Loucy (cell line): ENCODE measurements around the gene SLC45A3.

Source experiments
- H2AFZ ChIP-seq: fragments of 200-600 bp; sonication (generic); 2 replicates; pipeline ENCODE4 v1.6.0; 2016; ENCODE audit warnings: antibody characterized with exemption, mild to moderate bottlenecking, low read length, moderate library complexity
- H3F3A ChIP-seq: fragments of 200-600 bp; 2 replicates; pipeline ENCODE4 v1.6.0; 2016; ENCODE audit warnings: antibody characterized with exemption, low read depth, mild to moderate bottlenecking
- H3K27me3 ChIP-seq: fragments of 200-600 bp; sonication (generic); 2 replicates; pipeline ENCODE4 v1.6.1; 2014; ENCODE audit warnings: low read length, mild to moderate bottlenecking; ENCODE audit not compliant: insufficient read depth, poor library complexity, severe bottlenecking
- H3K36me3 ChIP-seq: fragments of 200-600 bp; sonication (generic); 2 replicates; pipeline ENCODE4 v1.6.1; 2016; ENCODE audit warnings: low read length; ENCODE audit not compliant: insufficient read depth
- H3K4me1 ChIP-seq: fragments of 200-600 bp; sonication (generic); 2 replicates; pipeline ENCODE4 v1.5.1; 2014; ENCODE audit warnings: low read length, mild to moderate bottlenecking; ENCODE audit not compliant: insufficient read depth, poor library complexity, severe bottlenecking
- H3K4me2 ChIP-seq: fragments of 200-600 bp; sonication (generic); 2 replicates; pipeline ENCODE4 v1.6.0; 2014; ENCODE audit warnings: antibody characterized with exemption, low read length, low read depth, mild to moderate bottlenecking; ENCODE audit not compliant: poor library complexity, severe bottlenecking
- H3K4me3 ChIP-seq: fragments of 200-600 bp; sonication (generic); 2 replicates; pipeline ENCODE4 v1.5.1; 2014; ENCODE audit warnings: low read length, mild to moderate bottlenecking, mixed read lengths; ENCODE audit not compliant: poor library complexity, severe bottlenecking
- H3K79me2 ChIP-seq: fragments of 200-600 bp; sonication (generic); 2 replicates; pipeline ENCODE4 v1.6.1; 2014; ENCODE audit warnings: low read length; ENCODE audit not compliant: insufficient read depth
- H3K9ac ChIP-seq: fragments of 200-600 bp; sonication (generic); 2 replicates; pipeline ENCODE4 v1.6.0; 2014; ENCODE audit warnings: mild to moderate bottlenecking, low read depth, low read length, moderate library complexity; ENCODE audit not compliant: poor library complexity, severe bottlenecking
- H3K9me2 ChIP-seq: fragments of 200-600 bp; sonication (generic); replicated peaks from 2 replicates; pipeline ENCODE4 v1.6.1; 2016; ENCODE audit warnings: low read depth, low read length, mixed read lengths
- H3K9me3 ChIP-seq: fragments of 200-600 bp; sonication (generic); 2 replicates; pipeline ENCODE4 v1.6.1; 2014; ENCODE audit warnings: mild to moderate bottlenecking, antibody characterized with exemption, low read length, low read depth; ENCODE audit not compliant: insufficient read depth
- H4K20me1 ChIP-seq: fragments of 200-600 bp; sonication (generic); 2 replicates; pipeline ENCODE4 v1.6.0; 2014; ENCODE audit warnings: antibody characterized with exemption, low read length, mild to moderate bottlenecking; ENCODE audit not compliant: insufficient read depth, poor library complexity, severe bottlenecking
- EZH2phosphoT487 ChIP-seq: fragments of 200-600 bp; IDR thresholded peaks from 2 replicates; pipeline ENCODE4 v1.6.1; 2018; ENCODE audit warnings: antibody characterized with exemption, mild to moderate bottlenecking, moderate library complexity, borderline replicate concordance
- TF ChIP-seq, protein P1 (sequence below): fragments of 200-600 bp; sonication (generic); conservative IDR thresholded peaks from 2 replicates; pipeline ENCODE4 v1.5.1; 2014; ENCODE audit warnings: mild to moderate bottlenecking, antibody characterized with exemption, low read length

The SLC45A3 gene

GRCh38 chr1:205631010-205631767, 49.1 kb downstream of the SLC45A3 start:
- peaks cover 45% of the 10 kb centered on the region for H4K20me1 ChIP-seq
- H3K9ac ChIP-seq = peak overlapping the region; percentile 85
- peak overlapping the region; percentile 89 for H3K4me3 ChIP-seq
- H3K4me2 ChIP-seq = peak overlapping the region; percentile 95
- H2AFZ ChIP-seq = peak overlapping the region; percentile 70
- H3K36me3 ChIP-seq = no peaks in the 10 kb centered on the region
- H3F3A ChIP-seq = peaks cover 3% of the 10 kb centered on the region; the same call in 1 of the 2 replicates
- no peaks in the 10 kb centered on the region for H3K9me2 ChIP-seq
- no peaks in the 10 kb centered on the region for H3K27me3 ChIP-seq
- H3K9me3 ChIP-seq = no peaks in the 10 kb centered on the region
- H3K79me2 ChIP-seq = peaks cover 54% of the 10 kb centered on the region
- H3K4me1 ChIP-seq = peaks cover 44% of the 10 kb centered on the region
- TF ChIP-seq, protein P1, sequence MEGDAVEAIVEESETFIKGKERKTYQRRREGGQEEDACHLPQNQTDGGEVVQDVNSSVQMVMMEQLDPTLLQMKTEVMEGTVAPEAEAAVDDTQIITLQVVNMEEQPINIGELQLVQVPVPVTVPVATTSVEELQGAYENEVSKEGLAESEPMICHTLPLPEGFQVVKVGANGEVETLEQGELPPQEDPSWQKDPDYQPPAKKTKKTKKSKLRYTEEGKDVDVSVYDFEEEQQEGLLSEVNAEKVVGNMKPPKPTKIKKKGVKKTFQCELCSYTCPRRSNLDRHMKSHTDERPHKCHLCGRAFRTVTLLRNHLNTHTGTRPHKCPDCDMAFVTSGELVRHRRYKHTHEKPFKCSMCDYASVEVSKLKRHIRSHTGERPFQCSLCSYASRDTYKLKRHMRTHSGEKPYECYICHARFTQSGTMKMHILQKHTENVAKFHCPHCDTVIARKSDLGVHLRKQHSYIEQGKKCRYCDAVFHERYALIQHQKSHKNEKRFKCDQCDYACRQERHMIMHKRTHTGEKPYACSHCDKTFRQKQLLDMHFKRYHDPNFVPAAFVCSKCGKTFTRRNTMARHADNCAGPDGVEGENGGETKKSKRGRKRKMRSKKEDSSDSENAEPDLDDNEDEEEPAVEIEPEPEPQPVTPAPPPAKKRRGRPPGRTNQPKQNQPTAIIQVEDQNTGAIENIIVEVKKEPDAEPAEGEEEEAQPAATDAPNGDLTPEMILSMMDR = no peak
- TF ChIP-seq EZH2phosphoT487 = no peak

GRCh38 chr1:205630651-205631009, 49.7 kb downstream of the SLC45A3 start:
- Histone ChIP-seq H2AFZ (0 out of 2 replicates have a peak overlapping the region, but pooled peaks have one; percentile 70), H3K79me2 (peaks cover 60% of the 10 kb centered on the region), H3K4me2 (peak overlapping the region; percentile 95), H4K20me1 (peaks cover 49% of the 10 kb centered on the region), H3K9me2 (no peaks in the 10 kb centered on the region), H3K9me3 (no peaks in the 10 kb centered on the region), H3K9ac (peak overlapping the region; percentile 85), H3K4me1 (peaks cover 48% of the 10 kb centered on the region), H3K27me3 (no peaks in the 10 kb centered on the region), H3F3A (peaks cover 3% of the 10 kb centered on the region; the same call in 1 of the 2 replicates), H3K36me3 (no peaks in the 10 kb centered on the region), H3K4me3 (peak overlapping the region; percentile 89)
- TF ChIP-seq, protein P1 = no peak
- no peak for TF ChIP-seq EZH2phosphoT487

DNA sequence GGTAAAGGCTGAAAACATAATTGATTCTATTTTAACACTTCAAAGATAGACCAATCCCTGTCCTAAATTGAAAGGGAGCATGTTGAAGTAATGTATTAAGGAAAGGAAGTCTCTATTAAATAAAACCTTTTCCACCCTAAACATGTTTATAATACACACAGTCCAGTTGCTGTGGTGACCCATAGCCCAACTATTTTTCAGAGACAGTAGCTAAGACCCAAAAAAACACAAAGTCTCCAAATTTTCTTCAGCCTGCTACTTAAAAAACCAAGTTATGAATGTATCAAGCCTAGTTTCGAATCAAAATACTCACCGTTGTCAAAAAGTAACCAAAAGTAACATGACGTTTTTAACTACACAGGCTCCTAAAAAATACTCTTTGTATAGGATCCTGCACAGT, 50.1 kb downstream of the SLC45A3 start:
- H3K4me2 ChIP-seq = peak overlapping the region; percentile 95
- H3K9ac ChIP-seq = peak overlapping the region; percentile 85
- no peaks in the 10 kb centered on the region for H3K9me3 ChIP-seq
- peak overlapping the region; percentile 89 for H3K4me3 ChIP-seq
- peaks cover 3% of the 10 kb centered on the region; the same call in 1 of the 2 replicates for H3F3A ChIP-seq
- H2AFZ ChIP-seq = no peak overlapping the region
- TF ChIP-seq, protein P1 = no peak
- no peak for TF ChIP-seq EZH2phosphoT487
- peaks cover 50% of the 10 kb centered on the region for H3K4me1 ChIP-seq
- H3K36me3 ChIP-seq = no peaks in the 10 kb centered on the region
- no peaks in the 10 kb centered on the region for H3K27me3 ChIP-seq
- peaks cover 51% of the 10 kb centered on the region for H4K20me1 ChIP-seq
- no peaks in the 10 kb centered on the region for H3K9me2 ChIP-seq
- peaks cover 64% of the 10 kb centered on the region for H3K79me2 ChIP-seq
